Kidney tubule cell (primary cell): ENCODE results near the gene COL9A3.
"Not testable (repeated sequence)": the region's sequence is repeated elsewhere in the genome, so short reads cannot be mapped to it uniquely, and the experiment has no call there.

ENCODE experiments used
- DNase-seq: peaks from one replicate; pipeline ENCODE4 v3.0.0-alpha.2; 2018; ENCODE audit warnings: low spot score

COL9A3 gene

DNA sequence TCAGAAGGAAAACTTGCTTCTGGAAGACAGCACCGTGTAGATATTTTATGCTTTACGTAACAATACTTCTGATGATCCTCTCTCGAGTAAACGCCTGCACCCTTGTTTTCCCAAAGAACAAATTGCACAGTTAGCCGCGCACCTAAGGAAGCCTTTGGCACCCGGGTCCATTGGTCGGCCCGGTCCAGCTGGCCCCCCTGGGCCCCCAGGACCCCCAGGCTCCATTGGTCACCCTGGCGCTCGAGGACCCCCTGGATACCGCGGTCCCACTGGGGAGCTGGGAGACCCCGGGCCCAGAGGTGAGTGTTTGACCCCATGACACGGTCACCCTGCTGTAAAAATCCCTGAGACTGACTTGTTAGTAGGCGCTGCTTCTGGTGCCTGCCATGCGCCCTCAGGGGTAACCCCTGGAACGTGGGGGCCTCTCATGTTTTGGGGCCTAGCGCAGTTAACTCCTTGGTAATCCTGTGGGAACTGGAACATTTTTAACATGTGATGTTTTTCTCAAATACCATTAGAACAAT, 20.2 kb downstream of the COL9A3 start:
- no peak for DNase-seq

GRCh38 chr20:62837790-62838127, 20.9 kb downstream of the COL9A3 start:
- no peak for DNase-seq

DNA sequence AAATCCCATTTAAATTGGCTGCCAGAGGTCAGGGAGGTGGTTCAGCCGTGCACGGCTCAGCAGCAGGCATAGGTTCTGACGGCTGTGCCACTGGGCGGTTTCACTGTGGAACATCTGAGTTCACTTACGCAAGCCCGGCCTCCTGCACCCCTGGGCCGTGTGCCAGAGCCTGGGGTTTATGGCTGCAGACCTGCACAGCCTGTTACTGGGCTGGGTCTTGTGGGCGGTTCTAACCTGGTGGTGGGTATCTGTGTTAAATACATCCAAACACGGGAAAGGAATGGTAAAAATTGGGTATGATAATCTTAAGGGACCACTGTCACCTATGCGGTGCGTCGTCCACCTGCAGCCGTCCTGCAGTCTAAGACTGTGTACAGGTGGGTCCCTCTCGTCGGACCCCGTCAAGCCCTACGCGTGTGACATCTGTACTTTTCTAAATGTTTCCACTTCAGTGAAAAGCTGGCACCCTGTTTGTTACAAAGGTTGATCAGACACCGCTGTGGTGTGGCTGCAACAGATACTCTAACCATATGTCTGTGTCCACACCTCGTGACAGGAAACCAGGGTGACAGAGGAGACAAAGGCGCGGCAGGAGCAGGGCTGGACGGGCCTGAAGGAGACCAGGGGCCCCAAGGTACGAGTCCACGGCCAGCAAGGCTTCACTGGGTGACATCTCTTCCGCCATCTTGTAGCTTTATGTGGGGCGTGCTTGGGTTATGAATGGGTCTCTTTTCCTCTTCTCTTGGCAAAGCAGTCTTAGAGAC, 21.5 kb downstream of the COL9A3 start:
- no peak for DNase-seq

GRCh38 chr20:62839261-62839660, 22.4 kb downstream of the COL9A3 start:
- DNase-seq = no peak

GRCh38 chr20:62839816-62840215, 23.0 kb downstream of the COL9A3 start:
- DNase-seq = no peak

DNA sequence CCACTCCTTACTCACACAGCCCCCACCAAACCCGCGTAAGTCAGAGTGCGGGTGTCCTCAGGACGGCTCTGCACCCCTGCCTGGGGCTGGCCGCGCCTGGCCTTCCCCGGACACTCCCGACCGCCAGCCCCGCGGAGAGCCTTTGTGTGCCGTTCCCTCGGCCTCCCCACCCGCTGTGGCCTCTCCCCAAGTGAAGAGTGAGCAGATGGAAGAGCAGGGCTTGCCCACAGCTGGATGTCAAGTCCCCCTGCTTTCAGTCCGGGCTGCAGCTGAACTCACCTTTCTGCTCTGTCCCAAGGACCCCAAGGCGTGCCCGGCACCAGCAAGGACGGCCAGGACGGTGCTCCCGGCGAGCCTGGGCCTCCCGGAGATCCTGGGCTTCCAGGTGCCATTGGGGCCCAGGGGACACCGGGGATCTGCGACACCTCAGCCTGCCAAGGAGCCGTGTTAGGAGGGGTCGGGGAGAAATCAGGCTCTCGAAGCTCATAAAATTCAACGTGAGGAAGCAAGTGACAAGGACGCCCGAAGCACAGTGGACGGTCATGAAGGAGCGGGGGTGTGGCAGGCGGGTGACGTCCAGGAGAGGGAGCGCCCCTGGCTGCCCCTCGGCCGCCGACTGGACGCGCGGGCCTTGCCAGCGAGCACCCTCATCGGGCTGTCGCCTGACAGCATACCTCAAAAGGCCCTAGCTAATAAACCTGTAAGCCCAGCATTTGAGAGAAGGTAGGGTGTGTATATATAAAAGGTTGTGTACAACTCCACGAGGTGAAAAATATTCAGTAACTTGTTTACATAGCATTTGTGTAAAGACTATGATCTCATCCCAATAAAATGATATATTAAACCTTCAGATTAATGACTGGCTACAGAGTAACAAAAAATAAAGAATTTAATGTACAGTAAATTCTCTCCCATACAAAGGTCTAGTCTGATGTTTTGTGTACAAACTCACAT, 23.7 kb downstream of the COL9A3 start:
- DNase-seq = no peak

GRCh38 chr20:62841705-62842212, 24.9 kb downstream of the COL9A3 start:
- no peak for DNase-seq

DNA sequence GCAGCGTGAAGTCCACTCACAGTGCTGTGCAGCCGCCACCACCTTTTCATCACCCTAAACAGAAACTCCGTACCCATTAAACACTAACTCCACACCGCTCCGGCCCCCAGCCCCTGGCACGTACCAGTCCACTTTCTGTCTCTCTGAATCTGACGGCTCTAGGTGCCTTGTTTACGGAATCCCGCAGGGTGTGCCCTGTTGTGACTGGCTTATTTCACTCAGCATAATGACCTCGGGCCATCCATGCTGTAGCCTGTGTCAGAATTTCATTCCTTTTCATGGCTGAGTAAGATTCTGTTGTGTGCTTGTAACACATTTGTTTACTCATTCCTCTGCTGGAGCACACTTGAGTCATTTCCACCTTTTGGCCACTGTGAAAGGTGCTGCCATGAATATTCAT, 26.8 kb downstream of the COL9A3 start:
- DNase-seq = peak; percentile 59

- no peak for DNase-seq
Measured at GRCh38 chr20:62844182-62844581, 27.3 kb downstream of the COL9A3 start.

DNA sequence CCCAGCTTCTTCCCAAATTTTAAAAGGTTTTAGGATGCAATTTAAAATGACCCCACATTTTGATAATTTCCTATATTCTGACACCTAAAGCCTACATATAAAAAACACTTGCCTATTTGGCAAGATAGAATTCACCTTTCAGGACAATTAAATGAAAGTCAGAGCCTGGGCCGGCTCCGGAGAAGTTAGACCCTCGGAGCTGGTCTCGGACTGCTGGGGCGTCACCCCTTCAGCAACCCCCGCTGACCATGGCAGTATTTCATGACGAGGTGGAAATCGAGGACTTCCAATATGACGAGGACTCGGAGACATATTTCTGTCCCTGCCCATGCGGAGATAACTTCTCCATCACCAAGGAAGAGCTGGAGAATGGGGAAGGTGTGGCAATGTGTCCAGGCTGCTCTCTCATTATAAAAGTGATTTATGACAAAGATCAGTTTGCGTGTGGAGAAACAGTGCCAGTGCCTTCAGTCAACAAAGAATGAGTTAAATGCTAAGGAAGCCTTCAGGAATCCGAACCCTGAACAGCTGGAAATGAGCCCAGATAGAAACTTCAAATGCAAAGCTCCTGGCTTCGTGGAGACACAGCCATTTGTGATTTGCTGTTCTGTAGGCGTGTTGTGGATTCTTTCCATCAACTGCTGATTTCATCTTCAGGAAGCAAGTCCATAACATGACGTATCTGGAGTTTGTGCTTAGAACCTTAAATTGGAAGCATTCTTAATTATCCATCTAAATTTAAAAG, 28.7 kb downstream of the COL9A3 start:
- DNase-seq = no peak

DNA sequence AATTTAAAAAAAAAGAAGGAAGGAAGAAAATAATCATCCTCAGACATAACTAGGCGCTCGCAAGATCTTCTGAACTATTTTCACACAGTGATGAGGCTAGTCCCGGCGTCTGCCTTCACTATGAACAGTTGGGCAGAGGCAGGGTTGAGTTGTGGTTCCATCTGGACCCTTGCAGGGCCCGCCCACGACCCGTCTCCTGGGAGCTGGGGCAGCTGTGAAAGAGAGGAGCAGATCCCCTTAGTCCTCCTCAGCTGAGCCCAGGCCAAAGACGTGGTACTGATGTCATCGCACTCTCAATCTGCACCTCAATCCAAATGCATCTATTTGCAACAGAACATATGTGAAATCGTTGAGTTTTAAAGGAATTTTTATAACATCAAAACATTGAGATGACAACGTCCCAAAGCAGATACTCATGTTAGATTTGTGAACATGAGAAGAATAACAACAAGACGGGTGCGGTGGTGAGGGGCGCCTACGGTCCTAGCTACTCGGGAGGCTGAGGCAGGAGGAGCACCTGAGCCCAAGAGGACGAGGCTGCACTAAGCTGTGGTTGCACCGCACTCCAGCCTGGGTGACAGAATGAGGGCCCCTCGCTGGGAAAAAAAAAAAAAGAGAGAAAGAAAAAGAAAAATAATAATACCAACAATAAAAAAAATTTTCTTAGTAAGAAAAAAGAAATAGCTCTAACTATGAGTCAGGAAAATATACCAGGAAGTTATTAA, 29.5 kb downstream of the COL9A3 start:
- no peak for DNase-seq

GRCh38 chr20:62848917-62849316, 32.1 kb downstream of the COL9A3 start:
- not testable (repeated sequence) for DNase-seq

DNA sequence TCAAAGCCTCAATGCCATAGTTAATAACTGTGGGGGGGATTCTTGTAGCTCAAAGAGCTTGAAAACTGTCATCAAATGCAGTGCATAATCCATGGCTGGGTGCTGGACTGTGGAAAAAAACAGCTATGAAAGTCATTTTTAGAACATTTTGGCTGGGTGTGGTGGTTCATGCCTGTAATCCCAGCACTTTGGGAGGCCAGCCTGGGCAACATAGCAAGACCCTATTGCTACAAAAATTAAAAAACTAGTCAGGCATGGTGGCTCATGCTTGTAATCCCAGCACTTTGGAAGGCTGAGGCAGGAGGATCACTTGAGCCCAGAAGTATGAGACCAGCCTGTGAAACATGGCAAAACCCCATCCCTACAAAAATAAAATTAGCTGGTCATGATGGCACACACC, 32.6 kb downstream of the COL9A3 start:
- no peak for DNase-seq

GRCh38 chr20:62850333-62850974, 33.6 kb downstream of the COL9A3 start:
- DNase-seq = no peak

DNA sequence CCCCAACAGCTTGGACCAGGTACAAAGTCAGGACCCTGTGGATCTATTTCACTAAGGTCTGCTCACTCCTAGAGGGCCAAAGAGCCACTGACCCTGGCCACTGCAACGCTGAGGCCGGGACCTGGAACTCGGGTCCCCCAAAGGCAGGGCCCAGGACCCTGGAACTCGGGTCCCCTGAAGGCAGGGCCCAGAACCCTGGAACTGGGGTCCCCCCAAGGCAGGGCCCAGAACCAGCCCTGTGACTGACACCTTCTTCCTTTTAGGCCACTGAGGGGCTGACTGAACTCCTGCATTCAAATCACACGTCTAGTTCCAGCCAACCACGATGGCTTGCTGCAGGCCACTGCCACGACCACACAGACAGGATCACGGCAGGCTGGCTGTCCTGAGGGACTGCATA, 35.3 kb downstream of the COL9A3 start:
- no peak for DNase-seq

DNA sequence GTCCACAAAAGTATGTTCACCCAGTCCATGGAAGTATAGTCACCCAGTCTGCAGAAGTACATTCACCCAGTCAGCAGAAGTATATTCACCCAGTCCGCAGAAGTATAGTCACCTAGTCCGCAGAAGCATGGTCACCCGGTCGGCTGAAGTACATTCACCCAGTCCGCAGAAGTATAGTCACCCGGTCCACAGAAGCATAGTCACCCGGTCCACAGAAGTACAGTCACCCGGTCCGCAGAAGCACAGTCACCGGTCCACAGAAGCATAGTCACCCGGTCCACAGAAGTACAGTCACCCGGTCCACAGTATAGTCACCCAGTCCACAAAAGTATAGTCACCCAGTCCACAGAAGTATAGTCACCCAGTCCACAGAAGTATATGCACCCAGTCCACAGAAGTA, 36.0 kb downstream of the COL9A3 start:
- DNase-seq = no peak

- not testable (repeated sequence) for DNase-seq
Measured at GRCh38 chr20:62853304-62853703, 36.5 kb downstream of the COL9A3 start.

DNA sequence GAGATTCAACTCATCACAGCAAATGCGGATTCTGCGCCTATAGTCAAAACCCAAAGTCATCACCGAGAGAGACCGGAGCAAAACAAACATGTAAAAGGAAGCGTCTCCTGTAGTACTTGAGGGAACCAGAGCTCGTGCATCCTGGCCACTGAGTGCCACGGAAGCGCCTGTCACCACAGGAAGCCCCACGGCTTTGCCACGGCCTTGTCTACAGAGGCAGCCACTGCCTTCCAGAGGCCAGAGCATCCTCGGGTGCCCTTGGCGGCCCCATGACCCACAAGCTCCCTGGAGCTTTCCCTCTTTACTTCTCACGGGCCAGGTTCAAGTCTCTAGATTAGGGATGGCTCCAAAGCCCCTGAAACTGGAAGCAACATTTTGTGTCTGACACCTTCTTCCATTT, 37.3 kb downstream of the COL9A3 start:
- DNase-seq = no peak

DNA sequence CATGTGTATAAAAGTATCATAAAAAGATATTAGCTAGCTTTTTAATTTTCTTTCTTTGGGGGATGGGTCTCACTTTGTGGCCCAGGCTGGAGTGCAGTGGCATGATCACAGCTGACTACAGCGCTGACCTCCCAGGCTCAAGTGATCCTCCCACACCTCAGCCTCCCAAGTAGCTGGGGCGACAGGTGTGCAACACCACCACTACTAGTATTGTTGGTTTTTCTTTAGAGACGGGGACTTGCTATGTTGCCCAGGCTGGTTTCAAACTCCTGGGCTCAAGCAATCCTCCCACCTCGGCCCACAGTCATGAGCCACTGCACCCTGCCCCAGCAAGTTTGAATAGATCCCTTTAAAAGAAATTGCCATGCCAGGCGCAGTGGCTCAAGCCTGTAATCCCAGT, 38.3 kb downstream of the COL9A3 start:
- DNase-seq = no peak

DNA sequence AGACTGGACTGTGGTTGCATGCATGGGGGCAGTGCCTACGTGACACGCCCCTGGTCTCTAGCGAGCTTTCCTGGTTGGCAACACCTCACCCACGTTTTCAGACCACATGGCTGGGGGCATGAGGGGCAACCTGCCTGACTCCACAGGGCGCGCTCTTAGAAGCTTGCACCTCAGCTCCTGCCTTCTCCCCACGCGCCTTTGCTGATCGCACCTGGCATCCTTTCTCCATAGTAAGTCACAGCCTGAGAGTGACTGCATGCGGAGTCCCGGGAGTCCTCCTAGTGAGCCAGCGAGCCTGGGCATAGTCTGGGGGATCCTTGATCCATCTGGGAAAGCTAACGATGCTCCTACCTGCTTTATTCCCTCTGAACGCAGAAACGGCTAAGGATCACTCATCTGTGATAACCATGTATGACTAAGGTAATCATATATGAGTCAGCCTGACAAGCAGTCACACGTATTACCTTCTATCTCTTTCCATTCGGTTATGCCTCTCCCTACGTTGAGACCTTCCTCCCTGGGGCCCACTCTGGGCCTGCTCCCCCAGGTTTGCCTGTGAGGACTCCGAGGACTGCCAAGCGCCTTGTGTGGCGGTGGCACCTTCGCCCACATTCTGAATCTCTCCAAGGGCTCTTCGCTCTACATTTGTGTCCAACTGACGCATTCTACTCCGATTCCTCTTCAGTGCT, 40.2 kb downstream of the COL9A3 start:
- DNase-seq = peak; percentile 43
